CD1c-positive myeloid dendritic cell (primary cell): ENCODE data around the gene MTRR.

Experiments
- DNase-seq: peaks from one replicate; pipeline ENCODE4 v3.0.0-alpha.2; 2016; ENCODE audit errors: extremely low spot score

MTRR gene

GRCh38 chr5:7857361-7857760, 11.6 kb upstream of the MTRR start:
- no peak for DNase-seq

GRCh38 chr5:7857926-7858632, 10.9 kb upstream of the MTRR start:
- DNase-seq, result no peak

- no peak for DNase-seq
These were observed 2.8 kb upstream of the MTRR start for GRCh38 chr5:7866196-7866595.

- no peak for DNase-seq
These were observed 1.7 kb upstream of the MTRR start for GRCh38 chr5:7867260-7867659.

DNA sequence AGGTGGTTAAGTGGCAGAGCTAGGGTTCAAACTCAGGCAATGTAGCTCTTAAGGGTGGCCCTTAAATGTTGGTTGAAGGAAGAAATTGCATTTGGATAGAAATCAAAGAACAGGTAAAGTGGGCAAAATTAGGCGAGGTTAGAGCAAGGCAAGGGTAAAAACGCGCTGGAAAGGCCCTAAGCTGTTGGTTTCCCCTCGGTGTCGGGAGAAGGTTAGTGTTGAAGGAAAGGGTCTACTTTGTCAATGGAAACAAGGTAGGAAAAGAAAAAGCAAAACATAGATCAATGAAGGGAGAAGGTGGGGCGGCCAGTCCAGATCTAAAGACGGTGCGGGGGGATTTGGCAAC, 548 bp upstream of the MTRR start:
- no peak for DNase-seq

- DNase-seq, result peak; percentile 70
These were observed 657 bp downstream of the MTRR start for GRCh38 chr5:7869474-7870136.

DNA sequence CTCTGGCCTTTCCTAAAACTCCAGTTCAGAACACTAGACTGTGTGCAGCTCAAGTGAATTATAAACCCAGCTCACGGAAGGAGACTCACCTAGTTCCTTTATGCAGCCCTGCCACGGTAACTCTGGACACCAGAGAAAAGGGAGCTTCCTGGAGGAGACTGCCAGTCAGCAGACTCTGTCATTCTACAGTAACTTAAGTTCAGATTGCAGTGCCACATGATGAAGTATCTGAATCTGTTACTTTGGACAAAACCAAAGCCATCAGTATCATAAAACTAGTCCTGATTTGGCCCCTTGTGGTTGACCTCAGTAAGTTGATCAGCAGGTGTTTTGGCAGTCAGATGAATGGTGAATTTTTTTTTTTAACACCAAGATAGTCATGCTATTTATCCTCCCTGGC, 2.7 kb downstream of the MTRR start:
- DNase-seq, result no peak

- DNase-seq, result no peak
These were observed 3.7 kb downstream of the MTRR start for GRCh38 chr5:7872517-7873130.

GRCh38 chr5:7873216-7873615, 4.3 kb downstream of the MTRR start:
- DNase-seq, result no peak

DNA sequence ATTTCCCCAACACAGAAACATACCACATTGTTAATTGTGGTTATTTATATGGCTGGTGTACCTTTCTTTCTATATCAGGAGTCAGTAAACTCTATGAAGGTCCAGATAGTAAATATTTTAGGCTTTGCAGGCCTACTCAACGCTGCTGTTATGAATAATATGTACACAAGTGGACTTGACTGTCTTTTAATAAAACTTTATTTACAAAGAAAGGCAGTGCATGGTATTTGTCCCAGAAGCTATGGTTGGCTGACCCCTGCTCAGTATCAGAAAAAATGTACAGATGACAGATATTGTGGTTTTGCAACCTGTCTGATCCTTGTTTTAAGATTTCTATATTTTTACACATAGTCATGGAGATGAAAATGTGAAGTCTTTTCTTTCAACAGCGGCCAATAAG, 5.7 kb downstream of the MTRR start:
- no peak for DNase-seq

- DNase-seq, result no peak
These were observed 6.2 kb downstream of the MTRR start for GRCh38 chr5:7875151-7875550.

GRCh38 chr5:7876867-7877266, 7.9 kb downstream of the MTRR start:
- DNase-seq, result no peak

DNA sequence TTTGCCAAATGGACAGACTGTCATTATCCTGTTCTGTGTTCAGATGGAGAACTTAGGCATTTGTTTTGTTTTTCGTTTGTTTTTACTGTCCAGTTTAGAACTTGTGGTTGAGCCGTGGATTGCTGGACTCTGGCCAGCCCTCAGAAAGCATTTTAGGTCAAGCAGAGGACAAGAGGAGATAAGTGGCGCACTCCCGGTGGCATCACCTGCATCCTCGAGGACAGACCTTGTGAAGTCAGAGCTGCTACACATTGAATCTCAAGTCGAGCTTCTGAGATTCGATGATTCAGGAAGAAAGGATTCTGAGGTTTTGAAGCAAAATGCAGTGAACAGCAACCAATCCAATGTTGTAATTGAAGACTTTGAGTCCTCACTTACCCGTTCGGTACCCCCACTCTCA, 8.9 kb downstream of the MTRR start:
- no peak for DNase-seq

GRCh38 chr5:7878381-7878873, 9.5 kb downstream of the MTRR start:
- peak; percentile 94 for DNase-seq

DNA sequence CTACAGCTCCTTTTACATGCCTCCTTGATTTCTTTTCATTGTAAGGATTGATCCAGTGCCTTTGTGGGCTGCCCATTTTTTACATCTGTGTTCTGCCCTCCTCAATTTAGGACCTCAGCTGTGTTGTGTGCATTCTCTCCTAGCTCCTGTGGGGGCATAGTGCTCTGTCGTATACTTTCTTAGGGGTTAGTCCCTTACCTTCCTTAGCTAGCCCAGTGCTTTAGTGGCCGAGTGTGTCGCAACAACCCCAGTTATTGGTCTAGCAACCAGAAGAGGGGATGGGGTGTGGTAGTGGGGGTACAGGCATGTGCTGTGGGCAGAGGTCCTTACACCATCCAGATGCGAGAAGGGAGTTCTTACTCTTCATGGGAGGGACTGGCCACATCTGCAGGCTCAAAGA, 12.1 kb downstream of the MTRR start:
- no peak for DNase-seq

DNA sequence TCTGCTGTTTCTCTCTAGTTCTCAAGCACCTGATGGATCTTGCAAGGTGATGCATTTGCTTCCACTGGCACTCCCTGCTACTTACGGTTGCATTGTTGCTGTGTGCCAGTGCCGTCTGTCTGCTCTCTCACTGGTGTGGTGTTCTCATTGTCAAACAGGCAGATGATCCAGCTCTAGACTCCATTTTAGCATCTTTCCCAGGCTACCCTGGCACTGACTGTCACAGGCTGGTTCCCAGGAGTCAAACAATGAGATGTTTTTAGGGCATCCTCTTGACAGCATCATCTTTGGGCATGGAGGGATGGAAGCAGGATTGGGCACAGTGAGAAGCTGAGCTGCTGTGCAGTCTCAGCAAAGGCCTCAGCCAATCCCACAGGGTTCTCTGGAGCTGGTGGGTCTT, 12.9 kb downstream of the MTRR start:
- DNase-seq, result no peak

- DNase-seq, result no peak
These were observed 14.0 kb downstream of the MTRR start for GRCh38 chr5:7882926-7883325.

DNA sequence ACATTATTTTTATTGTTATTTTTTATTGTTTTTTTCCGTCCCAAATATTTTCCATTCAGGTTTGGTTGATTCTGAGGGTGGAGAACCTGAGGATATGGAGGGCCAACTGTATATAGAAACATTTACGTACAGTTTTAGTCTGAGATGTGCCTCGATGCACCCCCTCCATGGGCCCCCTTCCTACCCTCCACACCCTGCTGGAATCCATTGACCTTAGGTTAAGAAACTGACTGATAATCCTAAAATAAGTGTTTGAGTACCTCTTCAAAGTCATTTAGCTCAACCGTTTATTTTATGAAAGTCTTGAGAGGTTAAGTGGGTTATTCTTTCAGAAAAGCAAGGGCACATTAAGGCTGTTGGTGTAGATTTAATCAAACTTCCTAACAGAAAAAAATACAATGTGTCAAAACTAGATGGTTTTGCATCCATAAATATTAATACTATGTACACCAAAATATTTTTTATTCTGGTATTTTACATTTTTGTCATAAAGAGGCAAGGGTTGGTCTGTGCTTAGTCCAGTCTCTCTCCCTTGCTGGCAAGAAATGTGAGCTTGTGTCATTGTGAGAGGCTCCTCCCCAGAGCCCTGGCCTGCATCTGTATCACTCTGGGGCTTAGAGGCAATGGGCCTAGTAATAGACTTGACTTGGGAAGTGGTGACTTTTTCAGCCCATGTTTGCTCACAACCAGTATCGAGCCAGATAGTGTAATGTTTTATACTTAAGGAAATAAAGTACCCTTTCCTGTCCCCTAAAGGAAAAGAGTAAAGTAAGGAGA, 15.7 kb downstream of the MTRR start:
- DNase-seq, result no peak

DNA sequence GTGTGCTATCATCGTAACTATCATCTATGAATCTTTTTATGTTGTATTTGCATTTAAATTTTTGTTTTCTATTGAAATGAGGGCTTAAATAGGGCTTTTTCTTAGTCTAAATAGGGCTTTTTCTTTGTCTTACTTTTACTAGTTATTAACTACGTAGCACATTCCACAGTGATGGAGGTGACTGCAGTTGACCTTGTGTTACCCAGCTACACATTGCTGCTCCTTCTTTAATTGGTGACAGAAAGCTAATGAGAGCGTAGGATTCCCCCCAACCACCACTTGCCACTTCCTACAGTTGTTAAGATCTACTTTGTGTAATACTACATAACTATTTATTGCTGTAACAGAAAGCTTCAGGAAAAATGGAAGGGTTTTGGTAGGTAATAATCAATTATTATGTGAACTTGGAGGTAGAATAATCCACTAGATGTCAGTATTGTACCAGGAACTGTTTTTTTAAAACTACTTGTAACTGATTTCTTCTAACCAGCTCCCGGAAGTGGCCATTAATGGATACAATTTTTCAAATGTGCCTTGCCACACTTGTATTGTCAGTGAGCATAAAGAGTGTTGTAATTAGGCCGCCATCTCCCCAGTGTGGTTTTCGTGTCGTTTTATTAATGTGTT, 18.0 kb downstream of the MTRR start:
- DNase-seq, result peak; percentile 38

DNA sequence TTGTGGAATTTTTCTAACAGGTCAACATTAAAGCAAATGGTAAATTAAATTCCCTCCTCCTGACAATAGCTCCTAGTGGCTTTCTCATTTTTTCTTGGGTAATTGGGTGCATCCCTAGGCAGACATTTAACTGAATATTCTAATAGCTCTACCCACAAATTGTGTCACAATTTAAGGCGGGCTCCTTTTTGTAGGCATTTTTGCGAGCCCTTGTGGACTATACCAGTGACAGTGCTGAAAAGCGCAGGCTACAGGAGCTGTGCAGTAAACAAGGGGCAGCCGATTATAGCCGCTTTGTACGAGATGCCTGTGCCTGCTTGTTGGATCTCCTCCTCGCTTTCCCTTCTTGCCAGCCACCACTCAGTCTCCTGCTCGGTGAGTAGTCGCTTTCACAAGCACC, 20.0 kb downstream of the MTRR start:
- DNase-seq, result no peak

- no peak for DNase-seq
These were observed 25.5 kb downstream of the MTRR start for GRCh38 chr5:7894439-7894838.

GRCh38 chr5:7894860-7895259, 25.9 kb downstream of the MTRR start:
- no peak for DNase-seq
